HEK293 (cell line): ENCODE results near the gene PPP1R18.

Experiments used
- REPIN1 ChIP-seq: fragments of 450-650 bp; formaldehyde crosslinking; IDR thresholded peaks from 2 replicates; pipeline ENCODE4 v1.5.1; 2017; ENCODE audit warnings: missing biosample characterization, missing genetic modification characterization, low read depth
- ZBTB7A ChIP-seq: fragments of 450-650 bp; formaldehyde crosslinking; IDR thresholded peaks from 2 replicates; pipeline ENCODE4 v1.5.1; 2016; ENCODE audit warnings: low read depth, missing biosample characterization, missing genetic modification characterization
- ZNF140 ChIP-seq: fragments of 450-650 bp; formaldehyde crosslinking; IDR thresholded peaks from 2 replicates; pipeline ENCODE4 v1.5.1; 2016; ENCODE audit warnings: missing biosample characterization, missing genetic modification characterization
- TF ChIP-seq, protein P1 (sequence below): fragments of 450-650 bp; formaldehyde crosslinking; IDR thresholded peaks from 2 replicates; pipeline ENCODE4 v1.5.1; 2016; ENCODE audit warnings: missing biosample characterization, missing genetic modification characterization
- TF ChIP-seq, protein P2 (sequence below): fragments of 450-650 bp; formaldehyde crosslinking; IDR thresholded peaks from 2 replicates; pipeline ENCODE4 v1.5.1; 2016; ENCODE audit warnings: missing biosample characterization, missing genetic modification characterization, low read depth

DNA sequence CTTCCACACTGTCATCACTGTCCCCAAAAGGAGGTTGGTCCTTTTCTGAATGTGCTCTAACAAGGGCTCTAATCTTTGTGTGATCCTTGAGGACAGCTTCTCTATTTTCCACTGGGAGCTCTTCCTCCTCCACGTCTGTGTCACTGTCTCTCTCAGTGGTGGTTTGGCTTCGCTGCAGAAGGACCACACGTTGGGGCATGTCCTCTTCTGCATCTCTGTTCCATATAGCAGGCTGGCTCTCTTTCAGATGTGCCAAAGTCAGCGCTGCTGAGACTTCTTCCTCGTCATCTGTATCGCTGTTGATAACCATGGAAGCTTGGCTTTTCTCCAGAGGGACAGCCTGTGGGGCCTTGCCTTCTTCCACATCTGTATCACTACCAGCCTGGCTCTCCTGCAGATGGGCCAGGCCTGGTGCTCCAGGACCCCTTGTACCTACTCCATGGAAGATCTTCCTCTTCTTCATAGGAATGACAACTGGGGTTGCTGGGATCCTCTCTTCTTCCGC, 26.0 kb upstream of the PPP1R18 start:
- TF ChIP-seq, protein P1, sequence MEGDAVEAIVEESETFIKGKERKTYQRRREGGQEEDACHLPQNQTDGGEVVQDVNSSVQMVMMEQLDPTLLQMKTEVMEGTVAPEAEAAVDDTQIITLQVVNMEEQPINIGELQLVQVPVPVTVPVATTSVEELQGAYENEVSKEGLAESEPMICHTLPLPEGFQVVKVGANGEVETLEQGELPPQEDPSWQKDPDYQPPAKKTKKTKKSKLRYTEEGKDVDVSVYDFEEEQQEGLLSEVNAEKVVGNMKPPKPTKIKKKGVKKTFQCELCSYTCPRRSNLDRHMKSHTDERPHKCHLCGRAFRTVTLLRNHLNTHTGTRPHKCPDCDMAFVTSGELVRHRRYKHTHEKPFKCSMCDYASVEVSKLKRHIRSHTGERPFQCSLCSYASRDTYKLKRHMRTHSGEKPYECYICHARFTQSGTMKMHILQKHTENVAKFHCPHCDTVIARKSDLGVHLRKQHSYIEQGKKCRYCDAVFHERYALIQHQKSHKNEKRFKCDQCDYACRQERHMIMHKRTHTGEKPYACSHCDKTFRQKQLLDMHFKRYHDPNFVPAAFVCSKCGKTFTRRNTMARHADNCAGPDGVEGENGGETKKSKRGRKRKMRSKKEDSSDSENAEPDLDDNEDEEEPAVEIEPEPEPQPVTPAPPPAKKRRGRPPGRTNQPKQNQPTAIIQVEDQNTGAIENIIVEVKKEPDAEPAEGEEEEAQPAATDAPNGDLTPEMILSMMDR, result no peak
- TF ChIP-seq REPIN1 (tag by site-specific recombination), result no peak
- TF ChIP-seq, protein P2, sequence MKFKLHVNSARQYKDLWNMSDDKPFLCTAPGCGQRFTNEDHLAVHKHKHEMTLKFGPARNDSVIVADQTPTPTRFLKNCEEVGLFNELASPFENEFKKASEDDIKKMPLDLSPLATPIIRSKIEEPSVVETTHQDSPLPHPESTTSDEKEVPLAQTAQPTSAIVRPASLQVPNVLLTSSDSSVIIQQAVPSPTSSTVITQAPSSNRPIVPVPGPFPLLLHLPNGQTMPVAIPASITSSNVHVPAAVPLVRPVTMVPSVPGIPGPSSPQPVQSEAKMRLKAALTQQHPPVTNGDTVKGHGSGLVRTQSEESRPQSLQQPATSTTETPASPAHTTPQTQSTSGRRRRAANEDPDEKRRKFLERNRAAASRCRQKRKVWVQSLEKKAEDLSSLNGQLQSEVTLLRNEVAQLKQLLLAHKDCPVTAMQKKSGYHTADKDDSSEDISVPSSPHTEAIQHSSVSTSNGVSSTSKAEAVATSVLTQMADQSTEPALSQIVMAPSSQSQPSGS, result no peak
- TF ChIP-seq ZBTB7A, result no peak
- no peak for TF ChIP-seq ZNF140 (tag by site-specific recombination)
